Liver (tissue), 3 donors: ENCODE data around the gene SGCB.

ENCODE experiments used
- CTCF ChIP-seq: fragments of 150-350 bp; IDR thresholded peaks from 2 replicates; pipeline ENCODE4 v1.5.1; 2017; ENCODE audit warnings: improper control_type of control experiment, low read depth, low read length; ENCODE audit not compliant: missing input control
- MAX ChIP-seq: IDR thresholded peaks from 2 replicates; pipeline ENCODE4 v1.6.1; 2016; ENCODE audit warnings: antibody characterized with exemption
- TAF1 ChIP-seq: conservative IDR thresholded peaks from 2 replicates; pipeline ENCODE4 v1.6.1; 2016; ENCODE audit warnings: antibody characterized with exemption, mild to moderate bottlenecking
- YY1 ChIP-seq: IDR thresholded peaks from 2 replicates; pipeline ENCODE4 v1.6.1; 2016; ENCODE audit warnings: antibody characterized with exemption, mild to moderate bottlenecking
- donor health status: healthy.
- donor health status: healthy.

- TF ChIP-seq CTCF (no peak), TAF1 (no peak), YY1 (no peak), MAX (no peak)
These were observed 21.3 kb upstream of the SGCB start for GRCh38 chr4:52059372-52059771.
